ENCODE data around the gene SLC35D1.

SLC35D1 gene

DNA sequence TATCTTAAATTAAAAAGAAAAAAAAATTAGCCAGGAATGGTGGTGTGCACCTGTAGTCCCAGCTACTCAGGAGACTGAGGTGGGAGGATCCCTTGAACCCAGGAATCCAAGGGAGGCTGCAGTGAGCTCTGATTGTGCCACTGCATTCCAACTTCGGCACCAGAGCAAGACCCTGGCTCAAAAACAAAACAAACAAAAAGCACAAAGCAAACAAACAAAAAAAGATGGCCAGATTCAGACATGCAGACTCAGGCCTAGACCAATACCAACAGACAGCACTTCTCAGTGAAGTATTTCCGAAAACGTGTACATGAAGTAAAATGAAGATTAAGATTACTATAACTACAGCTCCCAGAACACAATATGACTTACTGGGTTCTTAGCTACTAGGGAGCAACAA lies 10.6 kb downstream of the SLC35D1 start:
- no peak for DNase-seq

DNA sequence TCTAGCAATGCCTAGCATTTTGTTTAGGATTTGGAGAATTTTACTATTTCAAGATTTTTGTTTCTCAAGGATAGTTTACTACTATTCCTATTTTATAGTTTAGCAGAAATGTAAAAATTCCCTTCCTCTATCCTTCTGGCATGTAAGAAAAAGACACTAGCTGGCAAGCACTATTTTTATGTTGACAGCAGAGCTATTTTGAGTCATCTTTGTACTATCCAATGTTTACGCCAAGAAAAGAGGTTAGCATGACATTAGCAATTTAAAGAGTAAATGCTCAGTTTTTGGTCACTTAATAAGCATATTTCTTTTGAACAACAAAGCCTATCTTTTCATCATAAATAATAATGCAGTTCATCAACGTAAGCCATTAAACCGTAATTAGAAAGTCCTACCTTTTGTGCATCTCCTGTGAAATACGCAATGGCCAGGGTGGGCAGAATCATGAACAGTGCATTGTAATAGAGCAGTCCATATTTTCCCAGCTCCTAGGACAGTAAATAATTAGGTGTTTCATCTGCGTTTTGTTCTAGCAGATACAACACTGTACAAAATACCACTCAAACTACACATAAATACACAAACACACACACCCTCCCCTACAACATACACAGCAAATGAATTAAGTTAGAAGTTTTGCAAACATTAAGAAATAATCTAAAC lies 12.0 kb downstream of the SLC35D1 start:
- no peak for DNase-seq

DNA sequence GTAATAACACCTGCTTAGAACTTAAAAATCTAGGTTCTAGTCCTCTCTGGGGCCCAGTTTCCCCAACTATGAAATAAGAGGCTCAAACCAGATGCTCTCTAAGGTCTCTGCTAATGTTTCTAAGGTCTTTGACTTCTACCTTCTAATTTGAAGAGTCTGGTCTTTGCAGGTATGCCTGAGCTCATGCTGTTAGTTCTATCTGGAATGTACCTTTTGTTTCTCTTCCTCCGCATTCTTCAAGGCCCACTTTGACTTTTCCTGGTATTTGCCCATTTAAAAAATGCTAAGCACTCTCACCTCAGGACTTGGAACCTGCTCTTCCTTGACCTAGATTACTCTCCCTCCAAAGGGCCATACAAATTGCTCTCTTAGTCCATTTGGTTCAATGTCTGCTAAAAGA lies 13.5 kb downstream of the SLC35D1 start:
- no peak for DNase-seq

DNA sequence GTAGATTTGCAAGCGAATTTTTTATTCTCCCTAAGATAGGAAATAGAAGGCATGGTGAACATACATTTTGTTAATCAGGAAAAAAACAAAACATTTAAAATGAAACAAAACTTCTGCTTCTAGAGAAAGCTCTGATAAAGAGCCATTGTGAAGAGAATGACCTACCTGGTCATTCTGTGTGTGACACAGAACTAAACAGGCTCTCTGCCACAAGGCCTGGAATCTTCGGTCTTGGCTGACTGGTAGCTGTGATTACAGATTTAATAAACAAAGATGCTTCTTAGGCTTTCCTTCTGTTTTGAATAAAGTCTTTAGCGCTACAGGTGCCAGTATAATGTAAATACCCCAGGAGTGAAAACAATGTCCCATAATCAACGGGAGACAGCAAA lies 22.1 kb downstream of the SLC35D1 start:
- no peak for DNase-seq

DNA sequence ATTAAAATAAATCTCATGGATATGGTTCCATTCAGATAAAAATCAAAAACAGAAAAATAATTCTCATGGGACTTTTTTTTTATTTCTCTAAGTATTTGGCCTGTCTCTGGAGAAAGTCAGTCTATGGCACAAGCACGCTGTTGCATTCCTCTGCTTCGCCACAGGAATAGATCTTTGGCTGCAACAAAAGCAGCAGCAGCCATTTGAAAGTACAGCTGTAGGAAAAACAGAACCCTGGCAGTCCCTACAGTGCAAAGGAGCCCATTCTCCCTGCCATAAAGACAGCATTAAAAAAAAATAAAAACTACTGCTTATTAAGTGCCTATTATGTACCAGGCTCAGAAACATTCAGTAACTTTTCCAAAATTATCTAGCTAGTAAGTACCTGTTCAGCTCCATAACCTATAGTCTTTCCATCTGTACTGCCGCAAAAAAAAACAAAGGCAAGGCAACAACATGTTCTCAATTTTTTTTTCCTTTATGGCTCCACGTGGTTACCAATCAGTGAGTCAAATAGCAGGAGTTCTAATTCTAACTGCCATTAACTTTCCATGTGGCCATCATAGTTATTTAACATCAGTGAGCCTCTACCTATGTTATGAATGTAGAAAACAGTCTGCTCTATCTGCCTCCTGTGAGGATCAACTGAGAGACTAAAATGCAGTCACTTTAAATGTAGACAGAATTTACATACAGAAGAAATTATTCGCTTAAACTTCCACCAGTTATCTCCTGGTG lies 22.7 kb downstream of the SLC35D1 start:
- no peak for DNase-seq

DNA sequence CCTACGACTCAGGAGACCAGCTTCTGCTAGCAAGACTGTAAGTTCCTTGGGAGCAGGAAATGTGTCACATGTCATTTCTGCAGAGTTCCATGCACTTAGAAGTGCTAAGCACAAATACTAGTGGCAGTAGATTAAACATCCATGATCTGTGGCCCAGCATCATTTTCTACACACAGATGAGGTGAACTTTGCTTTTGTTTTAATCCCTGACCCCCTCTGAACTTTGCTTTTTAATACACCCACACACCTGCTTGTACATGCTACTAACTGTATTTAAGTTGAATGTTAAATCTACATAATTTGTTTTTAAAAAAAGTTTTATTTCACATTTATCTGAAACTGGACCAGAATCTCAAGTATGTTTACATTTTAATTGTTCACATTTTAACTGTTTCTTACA lies 24.5 kb downstream of the SLC35D1 start:
- DNase-seq, result no peak

DNA sequence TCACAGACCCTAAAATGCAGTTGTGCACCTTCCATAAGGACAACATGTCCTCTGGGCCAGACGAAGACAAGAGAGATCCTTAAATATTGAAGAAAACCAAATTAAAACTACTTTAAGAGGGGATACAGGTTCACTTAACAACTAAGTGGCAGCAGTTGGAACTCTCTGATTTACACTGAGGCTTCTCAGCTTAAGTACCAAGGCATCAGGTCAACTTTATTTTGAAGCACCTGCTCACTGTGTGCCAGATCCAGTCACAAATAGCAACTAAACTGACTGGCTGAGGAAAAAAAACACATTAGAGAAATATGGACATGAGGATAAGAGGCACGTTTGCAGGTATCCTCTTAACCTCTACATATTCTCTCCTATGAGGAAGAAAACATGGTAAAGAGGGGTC lies 33.2 kb downstream of the SLC35D1 start:
- DNase-seq, result no peak

DNA sequence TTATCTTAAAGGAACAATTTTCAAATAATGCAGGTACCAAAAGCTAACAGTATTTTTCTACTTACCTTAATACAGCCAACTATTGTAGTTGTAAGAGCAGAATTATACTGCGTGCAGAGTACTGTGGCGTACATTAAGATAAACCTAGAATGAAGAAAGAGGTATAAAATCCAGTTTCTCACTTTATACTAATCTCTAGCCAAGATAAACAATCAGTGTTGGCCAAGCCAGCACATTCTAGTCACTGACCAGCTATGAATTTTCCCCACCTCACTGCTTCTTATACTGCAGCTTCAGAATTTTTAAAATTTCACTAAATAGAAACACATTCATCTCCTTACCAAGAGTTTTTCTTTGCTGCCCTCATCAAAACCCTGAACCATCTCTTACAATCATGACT lies 33.6 kb downstream of the SLC35D1 start:
- no peak for DNase-seq

DNA sequence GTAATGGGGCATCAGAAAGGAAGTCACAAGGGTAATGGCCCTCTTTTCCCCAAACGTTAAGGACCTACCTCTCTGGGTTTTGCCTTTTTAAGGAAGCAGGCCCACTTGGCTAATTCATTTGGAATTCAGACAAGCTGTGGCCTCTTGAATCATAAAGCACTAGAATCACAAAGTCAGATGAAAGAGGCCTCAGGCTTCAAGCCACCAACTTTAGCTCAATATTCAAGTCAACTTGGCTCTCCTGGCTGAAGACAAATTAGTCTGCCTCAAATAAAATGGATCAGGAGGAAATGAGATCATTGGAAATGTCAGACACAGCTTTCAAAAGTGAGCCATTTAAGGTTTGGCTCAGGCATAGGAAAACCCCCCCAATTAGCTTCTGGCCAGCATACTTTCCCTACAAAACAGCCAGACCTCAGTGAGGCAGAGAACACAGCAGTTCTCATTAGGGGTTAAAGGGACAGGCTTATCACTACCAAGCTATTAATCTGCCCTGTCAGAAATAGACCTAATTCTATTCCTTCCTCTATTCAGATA lies 34.3 kb downstream of the SLC35D1 start:
- DNase-seq, result peak; percentile 19

DNA sequence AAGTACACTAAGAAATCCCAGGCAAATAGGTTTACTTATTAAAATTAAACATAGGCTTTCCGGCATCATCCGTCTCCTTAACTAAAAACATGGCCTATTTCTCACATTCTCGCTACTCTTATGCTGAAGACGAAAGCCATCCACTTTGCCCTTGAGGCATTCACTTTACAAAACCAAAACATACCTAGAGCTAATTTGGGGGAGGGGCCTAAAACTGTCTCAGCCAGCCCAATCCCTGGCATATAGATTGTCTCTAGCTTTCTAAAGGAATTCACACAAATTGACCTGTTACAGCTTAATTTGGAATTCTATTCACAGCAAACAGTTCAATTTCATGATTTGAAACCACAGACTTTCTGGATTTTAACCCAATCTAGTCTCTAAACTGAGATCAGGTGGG lies 34.8 kb downstream of the SLC35D1 start:
- DNase-seq, result no peak

DNA sequence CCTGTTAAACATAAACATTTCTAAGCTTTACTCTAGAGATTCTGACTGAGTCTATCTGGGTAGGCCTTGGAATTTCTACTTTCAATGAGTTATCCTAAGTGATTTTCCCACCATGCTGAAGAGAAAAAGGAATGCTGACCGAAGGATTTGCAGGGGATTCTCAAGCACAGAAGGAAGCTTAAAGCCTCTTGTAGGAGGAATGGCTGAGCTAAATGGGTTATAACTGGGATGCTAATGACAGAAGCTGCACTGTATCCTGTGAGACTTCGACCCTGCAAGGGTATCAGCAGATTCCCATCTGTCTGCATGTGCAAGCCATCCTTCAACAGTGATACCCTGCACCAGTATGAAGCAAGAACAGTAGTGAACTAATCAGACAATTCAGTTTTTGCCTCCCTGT lies 35.4 kb downstream of the SLC35D1 start:
- DNase-seq, result peak; percentile 68

DNA sequence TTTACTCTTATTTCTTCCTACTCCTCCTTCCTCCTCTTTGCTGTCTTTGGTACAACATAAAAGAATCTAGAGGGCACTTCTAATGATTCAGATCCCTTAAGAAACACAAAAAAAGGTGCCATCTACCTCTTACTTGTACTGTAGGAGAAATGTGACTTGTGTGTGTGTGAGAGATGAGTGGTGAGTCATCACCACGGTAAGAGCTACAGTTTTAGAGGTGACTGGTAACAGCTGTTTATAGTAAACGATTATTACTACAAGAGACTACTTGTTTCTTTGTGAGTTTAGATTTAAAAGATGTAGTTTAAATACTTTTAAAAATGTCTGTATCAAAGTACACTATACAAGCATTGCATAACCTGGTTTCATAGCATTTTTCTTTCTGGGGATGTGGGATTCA lies 40.4 kb downstream of the SLC35D1 start:
- DNase-seq, result no peak

DNA sequence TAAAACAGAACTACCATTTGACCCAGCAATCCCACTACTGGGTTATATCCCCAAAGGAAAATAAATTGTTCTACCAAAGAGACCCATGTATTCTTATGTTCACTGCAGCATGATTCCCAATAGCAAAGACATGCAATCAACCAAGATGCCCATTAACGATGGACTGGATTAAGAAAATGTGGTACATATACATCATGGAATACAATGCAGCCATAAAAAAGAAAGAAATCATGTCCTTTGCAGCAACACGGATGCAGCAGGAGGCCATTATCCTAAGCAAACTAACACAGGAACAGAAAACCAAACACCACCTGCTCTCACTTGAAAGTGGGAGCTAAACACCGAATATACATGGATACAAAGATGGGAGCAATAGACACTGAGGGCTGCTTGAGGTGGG lies 44.2 kb downstream of the SLC35D1 start:
- DNase-seq, result no peak

DNA sequence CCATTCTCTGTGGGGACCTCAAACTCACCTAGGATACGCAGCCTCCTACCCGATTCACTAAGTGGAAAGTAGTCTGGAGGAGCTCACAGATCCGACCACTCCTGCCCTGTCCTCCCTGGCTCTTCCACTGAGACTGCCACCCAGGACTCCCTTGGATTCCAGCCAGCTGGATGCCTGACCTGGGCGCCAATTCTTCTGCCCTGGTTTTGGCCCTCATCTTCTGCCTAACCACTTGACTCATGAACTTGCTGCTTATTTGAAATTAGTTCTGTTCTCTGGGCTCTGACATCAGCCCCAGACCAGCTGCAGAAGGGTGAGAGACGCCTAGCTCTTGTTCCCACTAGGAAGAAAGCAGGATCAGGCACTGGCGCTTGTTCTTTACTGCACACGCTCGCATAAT lies 48.9 kb downstream of the SLC35D1 start:
- DNase-seq, result no peak

DNA sequence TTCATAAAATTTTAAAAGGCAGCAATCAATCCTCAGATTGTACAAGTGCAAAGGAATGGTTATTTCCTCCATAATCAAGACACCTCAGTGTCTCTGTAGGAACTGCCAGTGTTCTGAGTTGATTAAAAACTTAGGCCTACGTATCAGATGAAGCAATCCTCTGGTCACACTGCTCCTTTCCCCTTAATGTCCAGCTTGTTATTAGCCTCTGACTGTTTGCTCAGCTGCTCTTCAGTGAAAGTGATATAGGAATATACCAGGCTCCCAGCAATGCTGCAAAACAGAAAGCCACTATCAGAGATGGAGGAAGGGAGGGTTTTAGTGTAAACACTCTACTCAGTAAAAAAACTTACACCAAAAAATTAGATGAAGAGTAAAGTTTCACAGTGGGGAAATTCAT lies 49.8 kb downstream of the SLC35D1 start:
- DNase-seq, result peak; percentile 36

DNA sequence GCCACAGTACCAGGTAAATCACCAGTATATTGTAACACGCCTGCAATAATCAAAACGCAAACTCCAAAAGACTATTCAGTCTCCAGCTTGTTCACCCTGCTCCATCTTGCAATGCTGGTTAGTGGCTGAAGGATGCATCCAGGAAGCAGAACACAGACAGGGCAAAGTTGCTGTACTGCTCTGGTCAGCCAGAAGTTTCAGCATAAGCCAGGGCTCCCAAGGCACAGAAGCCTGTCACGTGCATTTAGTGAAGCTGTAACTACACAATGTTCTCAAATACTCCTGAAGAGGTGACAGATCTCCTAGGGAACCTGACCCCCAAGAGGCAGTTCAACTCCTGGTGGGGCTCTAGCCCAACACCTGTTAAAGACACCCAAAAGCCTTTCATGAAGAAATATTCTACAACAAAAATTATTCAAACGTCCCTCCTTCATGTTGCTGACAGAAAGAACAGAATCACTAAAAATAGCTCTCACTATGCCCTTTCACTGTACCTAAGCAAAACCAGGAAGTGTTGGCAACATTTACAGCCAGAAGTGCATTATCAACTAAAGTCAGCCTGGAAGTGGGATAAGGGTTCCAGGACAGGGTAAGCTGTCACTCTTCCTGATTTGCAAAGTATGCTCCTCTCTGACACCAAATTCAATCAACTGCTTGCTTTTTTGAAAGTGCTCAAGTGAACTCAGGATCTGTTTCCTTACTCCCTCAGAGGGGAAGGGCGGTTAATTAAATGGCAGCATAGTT lies 52.1 kb downstream of the SLC35D1 start:
- DNase-seq, result no peak

DNA sequence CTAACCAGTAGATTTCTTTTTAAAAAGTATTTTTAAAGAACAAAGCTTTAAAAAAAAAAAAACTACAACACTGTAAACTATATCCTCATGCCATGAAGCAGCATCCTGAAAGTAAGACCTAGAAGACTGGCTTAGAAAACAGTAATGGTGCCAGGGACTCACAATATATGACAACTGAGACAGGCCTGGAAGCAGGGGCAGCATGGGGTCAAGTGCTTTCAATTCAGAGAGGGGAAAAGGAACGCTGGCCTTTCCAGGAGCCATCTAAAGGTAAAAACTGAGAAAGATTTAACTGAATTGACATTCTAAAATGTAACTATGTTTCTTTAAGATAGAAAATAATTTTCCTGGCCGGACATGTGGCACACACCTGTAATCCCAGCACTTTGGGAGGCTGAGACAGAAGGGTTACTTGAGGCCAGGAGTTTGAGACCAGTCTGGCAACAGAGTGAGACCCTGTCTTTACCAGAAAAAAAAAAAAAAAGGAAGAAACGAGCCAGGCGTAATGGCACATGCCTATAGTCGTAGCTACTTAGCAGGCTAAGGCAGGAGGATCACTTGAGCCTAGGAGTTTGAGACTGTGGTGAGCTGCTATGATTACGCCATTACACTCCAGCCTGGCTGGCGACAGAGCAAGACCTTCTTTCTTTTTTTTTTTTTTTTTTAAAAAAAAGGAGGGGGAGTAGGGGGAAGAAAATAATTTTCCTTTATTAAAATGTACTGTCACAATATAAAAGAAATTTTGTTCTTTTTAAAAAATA lies 54.1 kb downstream of the SLC35D1 start:
- peak; percentile 12 for DNase-seq

DNA sequence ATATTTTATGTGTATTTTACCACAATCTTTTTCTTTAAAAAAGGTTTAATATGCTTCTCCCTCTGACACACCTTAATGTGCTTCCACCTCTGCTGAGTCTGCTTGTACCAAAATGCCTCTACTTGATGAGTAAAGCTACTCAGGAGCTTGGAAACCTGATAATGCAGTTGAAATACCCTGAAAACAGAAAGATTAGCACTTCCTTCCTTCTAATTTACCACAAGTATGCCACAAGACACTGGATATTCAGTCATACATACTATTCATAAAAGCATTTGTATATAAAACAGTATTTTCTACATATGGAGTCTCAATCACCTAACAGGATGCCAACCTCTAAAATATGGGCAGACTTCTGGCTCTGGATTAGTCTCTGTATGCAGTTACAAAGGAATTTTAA lies 55.0 kb downstream of the SLC35D1 start:
- no peak for DNase-seq

DNA sequence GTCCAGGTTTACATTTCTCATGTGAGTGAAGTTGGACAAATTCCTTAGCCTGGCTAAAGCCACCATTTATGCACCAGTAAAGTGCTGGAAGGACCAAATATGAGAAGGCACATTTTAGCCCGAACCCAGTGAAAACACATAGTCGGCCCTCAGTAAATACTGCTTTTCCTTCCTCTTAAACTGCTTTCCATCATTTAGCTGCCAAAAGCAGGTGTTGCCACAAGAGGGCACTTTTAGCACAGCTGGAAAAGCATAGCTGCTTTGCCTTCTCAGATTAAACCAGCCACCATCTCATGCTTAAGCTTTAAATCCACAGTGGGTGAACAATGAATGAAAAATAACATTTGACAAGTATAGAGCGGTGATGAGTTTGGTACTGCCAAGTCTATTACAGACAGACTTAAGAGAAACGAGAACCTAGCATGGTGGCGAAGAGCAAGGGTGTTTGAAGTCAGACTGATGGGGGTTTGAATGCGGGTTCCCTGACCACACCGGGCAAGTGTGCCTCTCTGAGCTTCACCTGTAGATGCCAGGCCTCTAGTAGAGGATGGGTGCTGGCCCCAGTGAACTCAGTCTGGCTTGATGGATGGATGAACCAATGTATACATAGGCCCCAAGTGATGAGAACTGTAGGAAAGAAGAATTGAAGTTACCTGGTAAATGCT lies 57.8 kb downstream of the SLC35D1 start:
- DNase-seq, result peak; percentile 81

DNA sequence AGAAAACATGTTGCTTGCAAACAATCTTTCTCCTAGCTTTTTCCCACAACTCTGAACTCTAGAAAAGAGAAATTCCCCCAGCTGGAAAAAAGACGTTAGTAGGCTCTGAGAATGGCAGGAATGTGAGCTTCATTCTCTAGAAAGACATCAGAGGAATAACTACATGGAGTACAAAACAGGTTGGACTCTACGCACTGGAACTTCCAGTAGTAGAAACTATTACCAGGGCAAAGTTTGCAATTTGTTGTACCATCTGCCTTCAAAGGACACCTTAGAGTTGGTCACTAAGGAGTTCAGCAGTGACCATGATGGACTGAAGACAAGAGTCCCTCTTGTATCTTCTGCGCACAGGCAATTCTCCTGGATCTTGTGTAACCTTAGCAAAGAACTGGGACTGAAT lies 60.9 kb downstream of the SLC35D1 start:
- no peak for DNase-seq

DNA sequence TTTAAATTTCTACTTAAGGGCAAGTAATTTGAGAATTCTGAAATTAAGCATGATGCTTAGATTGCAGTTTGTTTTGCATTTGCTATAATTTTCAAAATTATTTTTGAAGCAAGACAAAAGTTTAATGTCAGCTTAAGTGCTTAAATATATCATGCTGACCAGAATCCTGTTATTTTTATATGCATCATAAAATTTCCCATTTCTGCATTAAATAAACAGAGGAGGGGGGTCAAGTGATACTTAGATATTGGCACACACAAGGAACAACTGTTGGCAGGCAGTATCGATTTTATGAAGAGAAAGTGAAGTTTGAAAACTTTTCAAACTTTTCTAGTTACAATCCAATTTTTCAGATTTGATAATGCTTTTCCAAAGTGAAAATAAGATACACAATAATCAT lies 68.1 kb downstream of the SLC35D1 start:
- no peak for DNase-seq

DNA sequence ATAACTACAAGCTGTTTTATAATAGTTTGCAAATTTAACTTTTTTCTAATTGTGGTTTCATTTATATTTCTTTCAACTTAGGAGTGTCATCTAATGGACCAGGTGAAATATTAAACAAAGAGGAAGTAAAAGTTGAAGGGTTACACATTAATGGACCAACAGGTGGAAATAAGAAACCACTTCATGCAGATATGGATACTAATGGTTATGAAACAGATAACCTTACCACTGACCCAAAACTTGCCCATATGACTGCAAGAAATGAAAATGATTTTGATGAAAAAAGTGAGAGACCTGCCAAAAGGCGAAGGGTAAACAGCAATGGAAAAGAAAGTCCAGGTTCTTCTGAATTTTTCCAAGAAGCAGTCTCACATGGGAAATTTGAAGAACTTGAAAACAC lies 69.5 kb downstream of the SLC35D1 start:
- DNase-seq, result no peak

Data from NCI-H82 (cell line).